Activated CD8-positive, alpha-beta memory T cell treated with anti-CD3 and anti-CD28 coated beads for 36 hours (primary cell): ENCODE data around the gene HNRNPR. TPM values are rescaled to one million over a fixed set of nuclear protein-coding genes. Genes with fewer than 3 reads are reported as not detected.
"Not testable (repeated sequence)": the region's sequence is repeated elsewhere in the genome, so short reads cannot be mapped to it uniquely, and the experiment has no call there.

Experiments
- CTCF ChIA-PET: fragments of 350-600 bp; sonication (Branson Sonifier 250); formaldehyde crosslinking; loops from one replicate; lab custom pipeline; 2021; ENCODE audit warnings: antibody characterized with exemption; lab: Charles Lee
- POLR2A ChIA-PET: fragments of 350-600 bp; sonication (Branson Sonifier 250); formaldehyde crosslinking; loops from one replicate; lab custom pipeline; 2021; ENCODE audit warnings: antibody characterized with exemption; lab: Charles Lee
- total RNA-seq, 2 experiments: library from RNA; stranded (reverse); gene quantifications; one replicate each; pipeline ENCODE4 v1.2.3, GENCODE V29; 2021

The HNRNPR gene
- total RNA-seq, 2 experiments from 2014 or later = 197 to 198 TPM

GRCh38 chr1:23344987-23345472, 946 bp upstream of the HNRNPR start:
- ChIA-PET POLR2A (interaction anchor here (0.6 to 1.7 kb wide), 9 partner anchors 12 to 243 kb away, joined by 3 to 50 read pairs (median 5); partner anchors contain the start of genes ASAP3, TCEA3 and ZNF436), CTCF (interaction anchor here (1.0 to 1.7 kb wide), 3 partner anchors 17 to 25 kb away, joined by 4 to 10 read pairs (median 4); partner anchors contain the start of gene ZNF436)

DNA sequence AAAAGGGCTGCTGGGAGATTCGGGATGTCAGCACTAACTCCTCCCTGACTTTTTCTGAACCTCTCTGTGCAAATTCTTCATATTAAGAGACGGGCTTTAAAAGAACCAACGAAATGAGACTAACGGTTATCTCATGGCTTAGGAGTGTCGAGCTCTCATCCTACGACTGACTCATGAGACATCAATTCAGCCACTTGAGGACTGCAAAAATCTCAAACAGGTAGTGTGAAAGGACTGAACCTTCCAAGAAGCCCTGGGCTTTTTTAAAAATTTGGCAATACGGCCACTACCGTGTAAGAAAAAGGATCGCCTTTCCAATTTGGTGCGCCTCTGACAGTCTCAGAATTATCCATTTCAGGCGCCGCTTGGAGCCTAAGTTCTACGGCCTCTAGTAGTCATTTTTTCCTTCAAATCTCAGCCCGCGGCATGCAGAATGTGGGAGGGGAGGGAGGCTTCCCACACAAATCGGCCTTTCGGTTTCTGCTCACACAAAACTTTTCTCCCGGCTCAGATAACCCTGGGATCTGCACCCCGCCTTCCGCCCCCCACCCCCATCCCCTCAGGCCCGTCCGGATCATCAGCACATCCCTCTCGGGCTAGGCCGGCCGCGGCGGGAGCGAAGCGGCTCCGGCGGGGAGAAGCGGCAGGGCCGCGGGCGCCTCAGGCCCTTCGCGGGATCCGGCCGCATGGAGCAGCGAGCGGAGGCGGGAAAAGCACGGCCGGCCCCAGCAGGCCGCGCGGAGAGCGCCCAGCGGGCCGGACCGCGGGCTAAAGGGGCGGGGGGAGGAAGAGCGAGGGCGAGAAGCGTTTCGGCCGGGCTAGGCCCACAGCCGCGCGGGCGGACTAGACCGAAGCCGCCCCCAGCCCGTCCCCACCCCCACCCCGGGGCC, 618 bp downstream of the HNRNPR start:
- CTCF ChIA-PET = interaction anchor here (1.0 to 1.7 kb wide), 3 partner anchors 22 to 26 kb away, joined by 3 to 10 read pairs (median 4); partner anchors contain the start of gene ZNF436
- POLR2A ChIA-PET = interaction anchor here (0.9 to 1.7 kb wide), 5 partner anchors 13 to 323 kb away, joined by 3 to 50 read pairs (median 6); partner anchors contain the start of gene ZNF436

DNA sequence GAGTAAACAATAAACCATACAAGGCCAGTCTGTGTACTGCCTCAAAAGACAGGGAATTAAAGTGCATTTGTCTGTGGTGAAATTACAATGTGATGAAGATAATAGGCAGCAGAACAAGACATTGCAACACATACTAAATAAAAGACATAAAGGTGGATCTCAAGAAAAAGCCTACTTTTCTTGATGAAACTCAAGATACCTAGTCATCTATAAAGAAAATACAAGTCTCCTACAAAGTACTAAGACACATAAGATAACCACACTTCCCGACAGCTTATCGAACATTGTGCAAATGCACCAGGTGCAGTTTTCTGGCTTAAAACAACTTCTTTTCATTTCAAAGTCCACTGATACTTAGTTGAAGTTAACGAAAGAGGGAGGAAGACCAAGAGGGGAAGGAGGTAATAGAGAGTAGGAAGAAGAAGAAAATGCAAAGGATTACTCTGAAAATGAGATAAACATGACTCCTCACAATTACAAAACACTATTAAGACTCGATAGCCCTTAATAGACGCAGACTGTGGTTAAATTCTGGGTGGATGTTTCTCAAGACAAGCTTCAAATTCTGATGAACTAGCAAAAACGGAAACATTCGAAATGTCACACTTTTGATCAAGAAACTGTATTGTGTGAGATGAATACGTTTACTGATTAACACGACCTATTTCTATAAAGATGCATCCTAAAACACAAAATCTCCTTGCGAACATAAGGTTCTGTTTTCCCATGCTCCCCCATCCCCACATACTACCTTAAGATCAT, 2.0 kb downstream of the HNRNPR start:
- CTCF ChIA-PET = interaction anchor here (1.0 to 1.5 kb wide), 2 partner anchors 24 to 62 kb away, joined by 3 read pairs; no protein-coding TSS in a partner anchor
- POLR2A ChIA-PET = interaction anchor here (0.7 kb wide), 1 partner anchor 630 kb away, joined by 3 read pairs; no protein-coding TSS in a partner anchor

- ChIA-PET POLR2A (no interaction called here), CTCF (interaction anchor here (0.6 to 1.0 kb wide), 2 partner anchors 10 to 142 kb away, joined by 3 to 4 read pairs; no protein-coding TSS in a partner anchor)
Measured at GRCh38 chr1:23339632-23340031, 4.5 kb downstream of the HNRNPR start.

DNA sequence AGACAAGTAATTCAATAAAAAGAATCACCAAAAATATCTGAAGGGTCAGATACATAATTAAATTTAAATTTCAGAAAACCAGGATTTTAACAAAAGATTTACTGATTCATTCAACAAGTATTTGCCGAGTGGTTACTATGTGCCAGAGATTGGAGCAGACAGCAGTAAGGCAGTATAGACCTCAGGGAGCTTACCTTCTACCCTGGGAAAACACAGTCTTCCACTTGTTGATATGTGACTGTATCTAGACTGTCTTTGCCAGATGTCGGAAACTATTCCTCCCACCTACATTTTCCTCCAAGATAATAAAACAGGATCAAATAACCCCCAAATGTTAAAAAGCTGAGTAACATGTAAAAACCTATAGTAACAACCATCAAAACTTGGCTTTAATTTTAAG, 6.2 kb downstream of the HNRNPR start:
- POLR2A ChIA-PET = no interaction called here
- CTCF ChIA-PET = no interaction called here

DNA sequence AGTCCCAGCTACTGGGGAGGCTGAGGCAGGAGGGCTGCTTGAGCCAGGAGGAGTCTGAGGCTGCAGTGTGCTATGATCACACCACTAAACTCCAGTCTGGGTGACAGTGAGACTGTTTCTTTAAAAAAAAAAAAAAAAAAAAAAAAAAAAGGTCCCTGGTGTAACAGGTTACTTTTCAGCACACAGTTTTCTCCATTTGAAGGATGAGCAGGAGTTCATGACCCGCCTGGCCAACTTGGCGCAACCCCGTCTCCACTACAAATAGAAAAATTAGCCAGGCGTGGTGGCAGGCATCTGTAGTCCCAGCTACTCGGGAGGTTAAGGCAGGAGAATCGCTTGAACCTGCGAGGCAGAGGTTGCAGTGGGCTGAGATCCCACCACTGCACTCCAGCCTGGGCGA, 12.4 kb downstream of the HNRNPR start:
- CTCF ChIA-PET = no interaction called here
- POLR2A ChIA-PET = no interaction called here

- ChIA-PET CTCF (no interaction called here), POLR2A (no interaction called here)
Measured at GRCh38 chr1:23330846-23331245, 13.2 kb downstream of the HNRNPR start.

DNA sequence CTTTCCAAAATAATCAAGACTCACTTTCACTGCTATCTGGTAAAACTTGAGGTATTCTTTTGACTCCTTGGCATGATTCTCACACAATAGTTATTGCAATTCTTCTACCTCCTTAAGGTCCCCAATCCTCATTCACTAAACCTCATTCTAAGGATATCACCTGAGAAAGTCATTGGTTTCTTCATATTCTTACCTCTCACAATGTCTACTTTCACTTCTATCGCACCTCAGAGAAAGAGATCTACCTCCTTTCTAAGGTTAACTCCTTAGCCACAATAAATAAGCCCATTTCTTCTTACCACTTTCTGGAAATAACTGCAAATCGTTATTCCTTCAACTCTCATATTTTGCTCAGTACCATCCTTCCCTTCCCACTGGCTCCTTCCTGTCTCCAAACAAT, 18.7 kb downstream of the HNRNPR start:
- ChIA-PET CTCF (interaction anchor here (1.2 kb wide), 1 partner anchor 78 kb away, joined by 3 read pairs; no protein-coding TSS in a partner anchor), POLR2A (no interaction called here)

DNA sequence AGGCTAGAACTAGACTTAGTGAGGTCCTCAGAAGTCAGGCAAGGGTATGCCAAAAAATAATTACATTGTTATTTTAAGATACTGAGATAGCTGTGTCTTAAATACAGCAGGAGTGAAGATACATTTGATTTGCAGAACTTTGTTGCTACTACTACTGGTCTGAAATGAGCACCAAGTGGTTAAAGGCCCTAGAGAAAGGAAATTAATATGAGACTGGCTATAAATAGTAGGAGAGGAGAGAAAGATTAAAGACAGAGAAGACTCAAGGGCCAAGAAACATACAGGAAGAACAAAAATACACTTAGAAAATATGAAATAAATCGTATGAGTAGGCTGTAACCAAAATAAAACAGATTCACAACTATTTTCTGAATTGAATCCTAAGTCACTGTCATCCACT, 21.3 kb downstream of the HNRNPR start:
- ChIA-PET POLR2A (no interaction called here), CTCF (no interaction called here)

DNA sequence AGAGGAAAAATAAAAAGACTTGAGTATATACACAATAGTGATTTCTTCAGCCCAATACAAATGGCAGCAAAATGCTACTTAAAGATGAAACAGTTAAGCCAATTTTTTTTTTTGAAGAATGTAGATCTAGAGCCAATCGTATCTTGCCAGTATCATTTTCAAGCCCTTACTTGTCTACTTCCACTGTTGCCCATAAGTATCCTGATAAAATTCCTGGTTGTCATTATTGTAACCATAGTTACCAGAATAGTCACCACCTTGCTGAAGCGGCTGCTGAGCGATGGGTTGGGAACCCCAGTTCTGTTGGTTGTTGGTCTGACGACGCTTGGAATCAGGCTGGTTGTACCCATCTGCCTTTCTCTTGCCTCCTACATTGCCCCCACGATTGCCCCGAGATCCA, 33.8 kb downstream of the HNRNPR start:
- POLR2A ChIA-PET, CTCF ChIA-PET: not testable (repeated sequence)

- ChIA-PET CTCF (no interaction called here), POLR2A (no interaction called here)
Measured at GRCh38 chr1:23304140-23304620, 39.9 kb downstream of the HNRNPR start.

DNA sequence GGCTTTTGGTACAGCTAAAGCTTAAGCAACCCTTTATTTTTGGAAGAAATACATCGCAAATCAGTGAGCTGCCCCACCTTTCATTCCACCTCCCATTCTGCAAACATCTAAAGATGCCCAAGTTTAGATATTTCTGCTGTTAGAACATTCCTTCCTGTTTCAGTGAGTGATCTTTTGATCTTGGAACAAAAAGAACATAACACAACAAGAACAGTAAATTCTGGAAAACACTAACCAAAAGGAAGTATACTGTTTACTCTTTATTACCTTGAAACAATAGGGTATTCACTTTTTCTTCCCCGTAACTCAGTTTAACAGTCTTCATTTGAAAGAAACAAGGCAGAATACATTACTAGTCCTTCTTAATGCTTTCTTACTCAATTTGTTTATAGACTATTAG, 40.6 kb downstream of the HNRNPR start:
- CTCF ChIA-PET = no interaction called here
- POLR2A ChIA-PET = no interaction called here

- CTCF ChIA-PET = no interaction called here
- POLR2A ChIA-PET = no interaction called here
Measured at GRCh38 chr1:23296931-23297330, 47.2 kb downstream of the HNRNPR start.

DNA sequence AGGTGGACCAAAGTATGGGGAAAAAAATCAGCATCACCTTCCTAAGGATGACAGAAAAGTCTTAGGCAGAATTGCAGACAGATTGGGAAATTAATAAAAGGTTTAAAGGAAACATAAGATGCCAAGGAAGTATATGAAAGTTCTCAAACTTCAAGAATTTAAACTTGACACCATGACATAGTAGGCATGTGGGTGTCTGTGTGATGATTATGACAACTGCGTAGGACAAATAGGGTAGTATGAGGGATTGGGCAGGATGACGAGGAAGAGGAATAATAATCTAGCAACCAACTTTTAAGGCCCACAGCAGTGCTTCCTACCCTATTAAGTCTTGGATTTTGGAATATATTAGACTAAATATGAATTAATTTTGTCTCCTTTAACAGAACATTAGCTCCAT, 52.4 kb downstream of the HNRNPR start:
- ChIA-PET POLR2A (no interaction called here), CTCF (no interaction called here)

GRCh38 chr1:23290836-23291565, 53.1 kb downstream of the HNRNPR start:
- CTCF ChIA-PET = no interaction called here
- POLR2A ChIA-PET = no interaction called here

GRCh38 chr1:23288671-23289070, 55.4 kb downstream of the HNRNPR start:
- ChIA-PET POLR2A (no interaction called here), CTCF (interaction anchor here (0.6 kb wide), 1 partner anchor 296 kb away, joined by 3 read pairs; no protein-coding TSS in a partner anchor)

DNA sequence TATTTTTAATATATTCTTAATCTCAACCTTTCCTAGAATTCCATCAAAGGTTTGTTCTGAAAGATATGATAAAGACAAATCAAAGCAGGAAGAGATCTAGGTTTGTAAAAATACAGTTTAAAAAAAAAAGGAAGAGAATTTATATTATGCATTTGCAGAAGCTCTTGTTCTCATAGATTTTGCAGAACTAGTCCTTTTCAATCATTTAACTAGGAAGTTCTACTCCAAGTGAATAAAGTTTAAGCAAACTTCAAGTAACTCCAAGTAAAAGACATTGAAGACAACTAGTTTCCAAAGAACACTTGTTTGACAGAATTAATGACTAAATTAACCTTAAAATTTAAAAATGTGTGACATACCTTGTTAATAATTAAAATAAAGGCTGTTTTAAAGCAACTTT, 55.9 kb downstream of the HNRNPR start:
- CTCF ChIA-PET = interaction anchor here (0.6 kb wide), 1 partner anchor 297 kb away, joined by 3 read pairs; no protein-coding TSS in a partner anchor
- POLR2A ChIA-PET = no interaction called here

GRCh38 chr1:23286401-23286800, 57.7 kb downstream of the HNRNPR start:
- ChIA-PET POLR2A (no interaction called here), CTCF (no interaction called here)
